ENCODE data around the gene GSK3A.

The GSK3A gene

DNA sequence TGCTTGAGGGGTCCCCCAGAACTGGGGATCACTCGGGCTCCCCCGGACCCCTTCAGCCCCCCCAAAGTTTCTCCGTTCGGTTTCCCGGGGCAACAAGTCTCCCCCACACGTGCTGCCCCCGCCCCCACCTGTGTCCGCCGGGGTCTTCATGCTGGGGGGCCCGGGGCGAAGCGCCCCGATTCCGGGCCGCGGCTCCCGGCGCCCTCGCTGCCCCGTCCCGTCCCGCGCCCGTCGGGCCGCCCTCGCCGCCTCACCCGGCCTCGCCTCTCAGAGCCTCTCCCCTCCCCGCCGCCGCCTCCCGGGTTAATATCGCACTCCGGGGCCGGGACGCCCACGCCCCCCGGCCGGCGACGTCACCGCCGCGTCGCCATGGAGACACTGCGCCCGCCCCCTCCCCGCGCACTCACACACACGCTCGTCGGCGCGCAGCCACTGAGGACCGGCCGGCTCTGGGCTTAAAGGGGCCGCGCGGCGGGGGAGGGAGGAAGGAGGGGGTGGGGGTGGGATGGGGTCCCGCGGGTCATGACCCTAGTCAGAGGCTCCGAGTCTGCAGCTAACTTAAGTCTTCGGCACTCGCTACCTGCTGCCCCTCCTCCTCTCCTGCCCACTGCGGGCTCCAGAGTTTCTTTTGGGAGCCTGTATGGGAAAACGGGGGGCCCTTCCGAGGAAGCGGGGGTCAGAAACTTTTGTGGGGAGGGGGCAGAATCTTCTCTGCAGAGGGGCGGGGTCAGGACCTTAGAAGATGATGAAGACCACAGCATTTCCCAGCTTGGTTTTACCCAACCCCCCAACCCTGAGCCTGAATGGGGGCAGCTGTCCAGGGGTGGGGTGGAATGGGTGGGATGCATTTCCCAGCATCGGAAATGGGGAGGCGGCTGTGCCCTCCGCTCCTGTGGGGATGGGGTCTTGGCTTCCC is 12.7 kb upstream of the GSK3A start, which contains the start of gene ERF:
Gene ERF (minus strand): TSS at position 279 of the 916 bp plus-strand sequence. CDS start 129 bp downstream, at position 150.
- ATAC-seq (replicated peaks; ENCODE audit: extremely low read depth, poor library complexity, severe bottlenecking) (peak; percentile 81), DNase-seq (ENCODE audit: low spot score in 2 of 2) (peak; percentile 91 to 94)
- Mint-ChIP-seq H3K27me3 (no peaks in the 10 kb centered on the region), H3K4me1 (peaks cover 25% of the 10 kb centered on the region), H3K27ac (ENCODE audit: low read depth) (peak within 1 kb of the TSS; percentile 6), H3K9me3 (no peaks in the 10 kb centered on the region), H3K36me3 (ENCODE audit: insufficient read depth) (peaks cover 22% of the 10 kb centered on the region), H3K4me3 (peak within 1 kb of the TSS; percentile 87)

DNA sequence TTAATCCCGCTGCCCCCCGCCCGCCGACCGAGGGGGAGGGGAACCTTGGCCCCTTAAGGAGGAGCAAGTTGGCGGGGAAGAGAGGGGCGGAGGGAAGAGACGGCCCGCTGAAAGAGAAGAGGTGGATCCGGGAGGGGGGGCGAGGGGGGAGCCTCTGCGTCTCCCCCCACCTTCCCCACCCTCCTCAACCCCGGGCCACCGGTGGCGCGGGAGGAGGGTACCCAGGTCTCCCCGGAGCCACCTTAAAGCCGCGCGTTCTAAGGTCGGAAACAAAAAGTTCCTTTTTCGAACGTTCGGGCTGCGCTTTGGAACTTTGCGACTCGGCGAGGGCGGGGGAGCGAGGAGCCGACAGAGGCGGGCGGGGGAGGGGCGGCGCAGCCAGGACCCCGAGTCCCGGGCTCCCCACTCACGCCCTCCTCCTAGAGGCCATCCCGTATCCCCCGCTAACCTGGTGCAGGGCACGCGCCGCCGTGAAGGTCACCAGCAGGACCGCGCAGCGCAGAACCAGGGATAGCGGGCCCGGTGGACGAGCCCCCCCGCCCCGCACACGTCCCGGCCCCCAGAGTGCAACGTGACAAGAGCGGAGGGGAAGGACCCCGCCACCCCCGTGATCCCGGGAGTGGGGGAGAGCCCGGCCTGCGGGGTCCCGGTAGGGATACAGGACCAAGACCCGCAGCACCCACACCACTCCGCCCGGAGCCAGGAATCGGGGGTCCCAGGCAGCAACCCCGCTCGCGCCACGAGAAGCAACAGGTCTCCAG is 11.9 kb upstream of the GSK3A start:
- Mint-ChIP-seq H3K27me3 (no peaks in the 10 kb centered on the region), H3K4me3 (peak overlapping the region; percentile 87), H3K4me1 (peaks cover 25% of the 10 kb centered on the region), H3K36me3 (ENCODE audit: insufficient read depth) (peaks cover 25% of the 10 kb centered on the region), H3K9me3 (no peaks in the 10 kb centered on the region), H3K27ac (ENCODE audit: low read depth) (no peak overlapping the region)
- DNase-seq (ENCODE audit: low spot score in 2 of 2), result peak; percentile 48 to 58
- peak; percentile 60 for ATAC-seq (replicated peaks; ENCODE audit: extremely low read depth, poor library complexity, severe bottlenecking)

DNA sequence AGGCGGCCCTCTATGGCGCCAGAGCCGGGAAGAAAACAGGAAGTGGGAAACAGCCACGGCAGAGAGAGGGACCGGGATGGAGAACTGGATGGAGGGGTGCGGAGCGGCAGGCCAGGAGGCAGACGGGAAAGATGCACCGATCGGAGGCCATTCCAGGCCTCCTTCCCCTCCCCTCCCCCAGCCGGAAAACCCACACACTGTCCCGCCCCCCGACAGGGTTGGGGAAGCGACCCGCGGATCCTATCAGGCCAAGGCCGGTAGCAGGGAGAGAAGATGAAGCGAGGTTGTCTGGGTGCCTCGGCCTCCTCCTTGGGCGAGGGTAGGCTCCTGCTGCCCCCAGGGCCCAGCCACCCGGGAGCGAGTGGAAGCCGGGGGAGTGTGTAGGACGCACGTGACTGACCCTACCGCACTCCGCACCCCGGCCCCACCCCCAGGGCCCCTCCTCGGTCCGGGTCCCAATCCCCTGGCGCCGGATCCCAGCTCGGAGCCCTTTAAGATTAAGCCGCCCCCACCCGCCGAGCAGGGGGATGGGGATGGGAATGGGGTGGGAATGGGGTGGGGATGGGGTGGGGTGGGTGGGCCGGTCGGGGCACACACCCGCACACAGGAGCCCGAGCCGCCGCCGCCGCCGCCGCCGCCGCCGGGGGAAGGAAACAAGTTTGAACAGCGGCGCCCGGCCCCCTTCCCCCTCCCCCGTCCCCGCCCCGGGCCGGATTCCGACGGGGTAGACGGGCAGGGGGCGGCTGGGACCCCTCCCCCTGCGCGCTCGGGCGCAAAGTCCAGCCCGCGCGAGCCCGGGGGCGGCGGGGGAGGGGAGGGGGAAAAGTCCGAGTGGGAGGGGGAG is 11.1 kb upstream of the GSK3A start:
- Mint-ChIP-seq H3K27me3 (no peaks in the 10 kb centered on the region), H3K9me3 (no peaks in the 10 kb centered on the region), H3K4me1 (peaks cover 25% of the 10 kb centered on the region), H3K4me3 (peak overlapping the region; percentile 87), H3K36me3 (ENCODE audit: insufficient read depth) (peaks cover 33% of the 10 kb centered on the region), H3K27ac (ENCODE audit: low read depth) (peak overlapping the region; percentile 92)
- DNase-seq (ENCODE audit: low spot score in 2 of 2) (peak in 1 of 2 donors; percentile 32), ATAC-seq (replicated peaks; ENCODE audit: extremely low read depth, poor library complexity, severe bottlenecking) (peak; percentile 15)

DNA sequence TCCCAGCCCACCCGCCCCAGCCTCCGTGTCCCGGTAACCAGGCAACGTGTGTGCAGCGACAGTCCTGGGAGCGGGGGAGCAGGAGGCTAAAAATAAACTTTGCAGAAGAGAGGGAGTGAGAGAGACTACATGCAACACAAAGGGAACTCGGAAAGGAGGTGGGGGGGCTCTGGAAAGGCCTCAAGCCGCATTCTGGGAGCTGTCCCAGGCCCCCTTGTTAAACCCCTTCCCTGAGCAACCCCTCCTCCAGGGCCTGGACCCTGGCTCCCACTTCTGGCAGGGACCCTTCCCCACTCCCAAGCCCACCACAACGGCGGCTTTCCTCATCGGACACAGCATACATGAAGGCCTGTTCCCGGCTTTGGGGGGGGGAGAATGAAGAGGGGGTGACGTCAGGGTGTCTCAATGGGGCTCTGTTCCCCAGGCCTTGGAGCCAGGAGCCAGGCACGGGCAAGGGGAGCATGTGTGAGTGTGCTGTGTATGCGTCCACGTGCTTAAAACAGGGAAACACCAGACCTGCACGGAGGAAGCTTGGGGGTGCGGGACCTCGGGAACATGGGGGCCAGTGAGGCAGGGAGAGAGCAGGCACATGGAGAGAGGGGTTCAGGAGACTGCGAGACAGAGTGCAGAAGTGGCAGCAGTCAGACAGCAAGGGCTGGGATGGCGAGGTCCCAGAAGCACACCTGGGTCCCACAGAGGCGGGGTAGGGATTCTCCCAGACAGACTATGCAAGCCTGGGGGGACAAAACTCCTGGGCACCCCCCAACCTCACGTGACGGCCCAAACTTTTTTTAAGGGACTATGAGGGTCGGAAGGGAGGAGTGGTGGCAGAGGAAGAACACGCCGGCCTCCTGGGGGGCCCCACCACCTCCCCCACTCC is 10.2 kb upstream of the GSK3A start:
- Mint-ChIP-seq H3K4me1 (peaks cover 25% of the 10 kb centered on the region), H3K4me3 (peak overlapping the region; percentile 87), H3K27me3 (no peaks in the 10 kb centered on the region), H3K9me3 (no peaks in the 10 kb centered on the region), H3K27ac (ENCODE audit: low read depth) (peak overlapping the region; percentile 92), H3K36me3 (ENCODE audit: insufficient read depth) (peaks cover 33% of the 10 kb centered on the region)
- DNase-seq (ENCODE audit: low spot score in 2 of 2) (no peak), ATAC-seq (replicated peaks; ENCODE audit: extremely low read depth, poor library complexity, severe bottlenecking) (no peak)

DNA sequence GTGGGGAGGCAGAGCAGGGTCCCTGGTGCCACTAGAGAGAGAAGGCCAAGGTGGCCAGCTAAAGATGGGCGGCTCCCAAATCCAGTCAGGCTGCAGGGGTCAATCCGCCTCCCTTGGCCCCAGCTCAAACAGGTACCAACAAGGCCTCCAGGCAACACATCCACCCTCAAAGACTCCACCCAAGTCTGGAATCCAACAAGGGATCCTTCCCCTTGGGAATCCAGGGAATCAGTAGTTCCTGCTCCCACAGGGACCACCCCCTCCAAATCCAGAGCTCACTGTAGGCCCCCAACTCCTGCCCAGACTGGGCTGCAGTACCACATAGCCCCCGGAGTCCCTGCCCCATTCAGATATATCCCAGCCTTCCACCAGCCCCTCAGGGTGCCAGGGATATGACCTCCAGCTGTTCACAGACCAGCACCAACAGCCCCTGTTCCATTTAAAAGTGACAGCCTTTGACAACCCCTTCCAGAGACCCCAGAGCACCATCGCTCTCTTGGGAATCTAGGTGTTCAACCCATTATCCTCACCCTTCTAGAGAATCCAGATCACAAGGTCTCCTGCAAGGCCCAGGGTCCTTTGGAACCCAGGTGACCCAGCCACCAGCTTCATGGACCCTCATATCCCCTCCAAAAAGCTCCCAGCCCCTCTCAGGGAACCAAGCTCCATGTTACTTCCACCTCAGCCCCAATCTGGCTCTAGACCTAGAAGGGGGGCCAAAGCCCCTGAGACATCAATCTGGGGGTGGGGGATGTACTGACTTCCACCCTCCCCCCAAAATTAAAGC is 9.4 kb upstream of the GSK3A start:
- H3K4me3 Mint-ChIP-seq, result peak overlapping the region; percentile 87
- DNase-seq (ENCODE audit: low spot score in 2 of 2) (no peak), ATAC-seq (replicated peaks; ENCODE audit: extremely low read depth, poor library complexity, severe bottlenecking) (no peak)
- peaks cover 25% of the 10 kb centered on the region for H3K4me1 Mint-ChIP-seq
- peak overlapping the region; percentile 92 for H3K27ac Mint-ChIP-seq (ENCODE audit: low read depth)
- no peaks in the 10 kb centered on the region for H3K27me3 Mint-ChIP-seq
- peaks cover 33% of the 10 kb centered on the region for H3K36me3 Mint-ChIP-seq (ENCODE audit: insufficient read depth)
- no peaks in the 10 kb centered on the region for H3K9me3 Mint-ChIP-seq

DNA sequence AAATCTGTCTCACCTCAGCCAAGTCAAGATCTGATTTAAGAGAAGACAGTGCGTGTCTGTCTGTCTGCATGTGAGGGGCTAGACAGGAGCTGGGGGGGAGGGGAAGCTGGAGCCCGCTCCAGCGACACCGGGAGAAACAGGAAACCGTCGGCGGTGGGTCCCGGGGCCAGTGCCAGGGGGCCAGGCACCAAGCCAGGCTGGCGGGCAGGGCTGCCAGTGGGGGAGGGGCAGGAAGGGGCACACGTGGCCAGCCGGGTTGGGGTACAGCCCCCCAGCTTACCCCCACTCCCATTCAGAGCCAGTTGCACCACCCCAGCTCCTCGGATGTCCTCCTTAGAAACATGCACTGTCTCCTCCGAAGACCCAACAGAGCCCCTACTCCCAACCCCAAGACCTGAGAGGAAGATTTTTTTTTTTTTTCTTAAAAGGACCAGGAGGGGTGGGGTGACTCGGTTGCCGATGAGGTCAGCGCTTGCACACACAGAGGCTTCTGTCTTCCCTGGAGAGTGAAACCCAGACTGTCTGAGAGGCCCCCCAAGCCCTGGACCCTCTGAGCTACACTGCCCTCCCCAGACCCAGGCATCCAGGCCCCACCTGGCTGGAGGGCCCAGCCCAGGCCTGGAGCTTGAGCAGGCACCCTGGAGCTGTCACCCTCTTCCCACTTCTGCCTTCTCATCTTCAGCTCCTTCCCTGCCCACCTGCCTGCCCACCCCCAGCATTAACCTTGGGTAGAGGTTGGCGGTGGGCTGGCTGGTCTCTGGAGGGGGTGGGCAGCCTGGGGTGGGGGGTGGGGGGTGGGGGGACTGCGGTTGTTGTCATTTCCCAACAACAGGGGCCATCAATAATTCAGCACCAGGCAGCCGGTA is 8.5 kb upstream of the GSK3A start:
- Mint-ChIP-seq H3K9me3 (no peaks in the 10 kb centered on the region), H3K4me3 (peak overlapping the region; percentile 25), H3K4me1 (peaks cover 22% of the 10 kb centered on the region), H3K27me3 (no peaks in the 10 kb centered on the region), H3K27ac (ENCODE audit: low read depth) (no peak overlapping the region), H3K36me3 (ENCODE audit: insufficient read depth) (peaks cover 36% of the 10 kb centered on the region)
- no peak for DNase-seq (ENCODE audit: low spot score in 2 of 2)
- ATAC-seq (replicated peaks; ENCODE audit: extremely low read depth, poor library complexity, severe bottlenecking), result no peak

DNA sequence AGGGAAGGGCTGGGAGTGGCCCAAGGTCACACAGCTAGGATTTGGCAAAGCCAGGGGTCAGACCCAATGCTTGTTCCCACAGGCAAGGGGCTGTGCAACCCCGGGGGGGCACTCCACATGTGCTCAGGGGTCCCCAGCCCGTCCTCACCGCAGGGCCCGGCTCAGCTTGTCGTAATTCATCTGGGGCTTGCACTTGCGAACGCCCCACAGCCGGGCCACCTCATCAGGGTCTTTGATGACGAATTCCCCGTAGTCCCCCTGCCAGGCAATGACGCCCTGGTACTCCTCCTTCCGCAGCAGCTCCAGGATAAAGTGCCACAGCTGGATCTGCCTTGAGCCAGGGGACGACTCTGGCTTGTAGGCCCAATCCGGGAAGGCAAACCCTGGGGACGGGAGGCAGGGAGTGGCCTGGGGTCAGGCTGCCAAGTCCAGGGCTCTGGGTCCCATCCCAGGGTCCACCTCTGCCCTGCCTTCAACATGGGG is 7.8 kb upstream of the GSK3A start:
- peak overlapping the region; percentile 41 for H3K4me3 Mint-ChIP-seq
- peaks cover 19% of the 10 kb centered on the region for H3K4me1 Mint-ChIP-seq
- no peaks in the 10 kb centered on the region for H3K27me3 Mint-ChIP-seq
- ATAC-seq (replicated peaks; ENCODE audit: extremely low read depth, poor library complexity, severe bottlenecking) (no peak), DNase-seq (ENCODE audit: low spot score in 2 of 2) (no peak)
- H3K27ac Mint-ChIP-seq (ENCODE audit: low read depth), result no peak overlapping the region
- H3K36me3 Mint-ChIP-seq (ENCODE audit: insufficient read depth), result peaks cover 36% of the 10 kb centered on the region
- no peaks in the 10 kb centered on the region for H3K9me3 Mint-ChIP-seq

DNA sequence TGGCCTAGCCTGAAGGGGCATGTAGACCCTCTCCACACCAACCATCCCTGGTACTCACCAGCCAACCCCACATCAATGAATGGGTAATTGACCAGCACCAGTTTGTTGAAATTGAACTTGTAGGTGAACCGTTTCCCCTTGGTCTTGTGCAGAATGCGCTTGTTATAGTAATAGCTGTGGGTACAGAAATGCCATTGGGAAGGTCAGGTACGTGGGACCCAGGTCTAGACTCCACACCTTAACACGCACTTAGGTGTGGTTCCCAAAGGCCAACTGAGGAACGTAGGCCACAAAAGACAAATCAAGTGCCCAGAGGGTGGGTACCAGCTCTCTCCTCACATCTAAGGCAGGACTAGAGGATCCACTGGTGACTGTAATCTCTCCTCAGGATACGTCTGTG is 7.4 kb upstream of the GSK3A start:
- H3K4me3 Mint-ChIP-seq, result peak overlapping the region; percentile 41
- H3K36me3 Mint-ChIP-seq (ENCODE audit: insufficient read depth), result peaks cover 33% of the 10 kb centered on the region
- DNase-seq (ENCODE audit: low spot score in 2 of 2) (no peak), ATAC-seq (replicated peaks; ENCODE audit: extremely low read depth, poor library complexity, severe bottlenecking) (no peak)
- H3K27me3 Mint-ChIP-seq, result no peaks in the 10 kb centered on the region
- peaks cover 23% of the 10 kb centered on the region for H3K4me1 Mint-ChIP-seq
- H3K27ac Mint-ChIP-seq (ENCODE audit: low read depth), result no peak overlapping the region
- H3K9me3 Mint-ChIP-seq, result no peaks in the 10 kb centered on the region

DNA sequence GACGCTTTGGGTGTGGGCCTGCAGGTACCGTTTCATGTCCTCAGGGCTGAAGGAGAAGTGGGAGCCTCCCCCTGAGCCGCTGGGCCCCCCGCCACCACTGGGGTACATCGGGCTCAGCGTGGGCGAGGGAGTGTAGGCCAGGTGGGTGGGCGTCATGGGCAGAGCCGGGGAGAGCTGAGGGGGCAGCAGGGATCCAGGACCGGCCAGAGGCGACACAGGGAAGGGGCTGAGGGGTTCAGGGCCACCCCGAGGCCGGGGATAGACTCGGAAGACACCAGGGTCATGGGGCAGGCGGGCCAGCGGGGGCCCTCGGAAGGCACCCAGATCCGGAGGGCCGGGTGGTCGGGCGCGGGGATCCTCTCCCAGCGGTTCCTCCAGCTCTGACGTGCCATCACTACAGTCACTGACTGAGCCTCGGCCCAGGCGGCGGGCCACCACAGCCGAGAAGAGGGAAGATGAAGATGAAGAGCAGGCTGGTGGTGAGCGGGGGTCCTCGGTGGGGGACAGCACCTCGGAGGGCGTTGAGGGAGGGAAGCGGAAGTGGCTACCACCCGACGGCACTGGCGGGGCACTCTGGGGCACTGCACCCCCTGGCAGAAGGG is 6.8 kb upstream of the GSK3A start:
- no peaks in the 10 kb centered on the region for H3K9me3 Mint-ChIP-seq
- peaks cover 35% of the 10 kb centered on the region for H3K36me3 Mint-ChIP-seq (ENCODE audit: insufficient read depth)
- no peaks in the 10 kb centered on the region for H3K27me3 Mint-ChIP-seq
- H3K4me1 Mint-ChIP-seq, result peaks cover 28% of the 10 kb centered on the region
- ATAC-seq (replicated peaks; ENCODE audit: extremely low read depth, poor library complexity, severe bottlenecking) (no peak), DNase-seq (ENCODE audit: low spot score in 2 of 2) (no peak)
- H3K27ac Mint-ChIP-seq (ENCODE audit: low read depth), result peak overlapping the region; percentile 16
- no peak overlapping the region for H3K4me3 Mint-ChIP-seq
